ENCODE results near the gene DMD.

GRCh38 chrX:31190221-31190975 is 2021.0 kb downstream of the DMD start:
- TF ChIP-seq CTCF (IDR thresholded peaks at IDR 0.05): no peak
- no peak for TF ChIP-seq REST (IDR thresholded peaks at IDR 0.05; ENCODE audit: insufficient read depth in 1 of 2, low read depth in 2 of 2, low read length in 1 of 2)

Measured in Panc1 (cell line).